Hepatic stellate cell (primary cell): ENCODE data around the gene BANF2.

ENCODE experiments used
- DNase-seq: peaks from one replicate; pipeline ENCODE4 v3.0.0; 2011; ENCODE audit warnings: low spot score

Gene BANF2

GRCh38 chr20:17664025-17664633, 35.6 kb upstream of the BANF2 start:
- DNase-seq = no peak

DNA sequence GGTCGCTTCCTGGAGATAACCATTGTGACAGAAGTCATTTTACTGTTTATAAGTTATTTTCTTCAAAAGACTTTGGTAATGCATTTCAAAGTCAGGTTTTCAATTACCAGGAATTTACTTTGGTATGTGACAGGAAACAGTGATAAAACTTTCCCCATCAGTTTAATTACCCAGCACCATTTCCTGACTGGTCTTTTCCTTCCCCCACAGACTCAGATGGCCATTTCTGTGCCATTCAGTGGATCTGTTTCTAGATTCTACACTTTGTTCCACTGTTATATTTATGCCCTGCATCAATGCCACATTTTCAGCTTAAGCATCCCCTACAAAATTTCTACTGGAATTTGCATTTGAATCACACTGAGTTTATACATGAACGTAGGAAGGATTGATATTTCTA, 34.0 kb upstream of the BANF2 start:
- no peak for DNase-seq

DNA sequence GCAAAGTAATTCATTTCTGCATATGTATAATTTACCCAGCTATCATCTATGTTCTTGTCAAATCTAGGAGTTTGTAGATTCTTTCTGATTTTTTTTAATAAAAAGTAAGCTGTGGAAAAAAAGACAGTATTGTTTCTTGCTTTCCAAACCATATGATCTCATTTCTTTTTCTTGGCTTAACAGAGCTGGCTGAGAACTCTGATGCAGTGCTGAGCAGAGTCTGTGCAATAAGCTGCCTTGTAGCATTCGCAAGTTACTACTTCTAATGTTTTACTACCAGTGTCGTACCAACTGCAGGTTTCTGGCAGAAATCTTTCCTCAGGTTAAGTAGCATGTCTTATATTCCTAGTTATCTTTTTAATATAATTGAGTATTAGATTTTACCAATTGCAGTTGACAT, 33.3 kb upstream of the BANF2 start:
- DNase-seq = no peak

DNA sequence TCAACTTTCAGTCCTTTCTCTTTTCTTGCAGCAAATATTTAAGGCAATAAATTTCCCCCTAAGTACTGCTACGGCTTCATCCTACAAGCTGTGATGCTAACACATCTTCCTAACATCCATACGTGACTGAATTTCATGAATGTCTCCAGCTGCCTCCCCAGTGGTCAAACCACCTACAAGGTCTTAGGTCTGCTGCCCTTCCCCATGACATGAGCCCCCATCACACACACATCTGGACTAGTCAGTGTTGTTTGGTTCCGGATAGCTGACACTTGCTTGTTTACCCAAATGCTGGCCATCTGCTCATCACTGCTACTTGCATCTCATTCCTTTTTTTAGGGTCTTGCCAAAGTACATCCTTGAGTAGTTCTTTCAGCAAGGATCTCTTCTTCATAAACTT, 32.3 kb upstream of the BANF2 start:
- DNase-seq = no peak

GRCh38 chr20:17668432-17668831, 31.3 kb upstream of the BANF2 start:
- no peak for DNase-seq

- no peak for DNase-seq
These were observed 30.3 kb upstream of the BANF2 start for GRCh38 chr20:17669306-17669931.

GRCh38 chr20:17671011-17671410, 28.8 kb upstream of the BANF2 start:
- no peak for DNase-seq

GRCh38 chr20:17671565-17671964, 28.2 kb upstream of the BANF2 start:
- no peak for DNase-seq

GRCh38 chr20:17673084-17673483, 26.7 kb upstream of the BANF2 start:
- DNase-seq = no peak

DNA sequence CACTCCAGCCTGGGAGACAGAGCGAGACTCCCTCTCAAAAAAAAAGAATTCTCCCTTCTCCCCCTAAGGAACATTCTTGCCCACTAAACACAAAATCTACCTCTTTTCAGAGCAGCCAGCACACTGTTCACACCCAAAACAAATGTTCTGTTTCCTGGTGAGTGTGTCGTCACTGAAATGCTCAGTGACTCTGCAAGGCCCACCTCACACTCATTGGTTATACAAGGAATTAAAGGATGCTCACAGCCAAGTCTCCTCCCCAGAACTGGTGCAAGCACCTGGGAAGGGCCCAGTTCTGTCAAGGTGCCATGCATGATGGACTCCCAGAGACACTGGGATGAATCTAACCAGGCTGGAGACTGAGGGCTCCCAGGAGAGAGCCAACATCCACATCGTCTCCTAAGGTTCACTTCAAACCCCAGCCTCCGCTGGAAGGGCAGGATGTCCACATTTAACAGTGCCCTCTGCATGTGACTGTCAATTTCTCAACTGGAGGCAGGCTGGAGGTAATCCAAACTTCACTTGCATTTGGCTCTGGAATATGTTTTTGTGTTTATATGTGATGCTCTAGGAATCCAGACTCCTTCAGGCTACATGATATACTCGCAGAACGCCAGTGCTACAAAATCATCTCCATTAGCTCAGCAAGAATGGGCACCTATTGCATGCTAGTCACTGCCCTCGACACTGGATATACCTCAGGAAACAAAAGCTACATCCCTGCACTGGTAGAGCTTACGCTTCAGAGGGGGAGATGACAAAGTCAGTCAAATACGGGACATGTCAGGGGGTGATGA, 24.8 kb upstream of the BANF2 start:
- DNase-seq = no peak

GRCh38 chr20:17675519-17676377, 24.0 kb upstream of the BANF2 start:
- DNase-seq = no peak

- no peak for DNase-seq
These were observed 23.4 kb upstream of the BANF2 start for GRCh38 chr20:17676378-17676759.

DNA sequence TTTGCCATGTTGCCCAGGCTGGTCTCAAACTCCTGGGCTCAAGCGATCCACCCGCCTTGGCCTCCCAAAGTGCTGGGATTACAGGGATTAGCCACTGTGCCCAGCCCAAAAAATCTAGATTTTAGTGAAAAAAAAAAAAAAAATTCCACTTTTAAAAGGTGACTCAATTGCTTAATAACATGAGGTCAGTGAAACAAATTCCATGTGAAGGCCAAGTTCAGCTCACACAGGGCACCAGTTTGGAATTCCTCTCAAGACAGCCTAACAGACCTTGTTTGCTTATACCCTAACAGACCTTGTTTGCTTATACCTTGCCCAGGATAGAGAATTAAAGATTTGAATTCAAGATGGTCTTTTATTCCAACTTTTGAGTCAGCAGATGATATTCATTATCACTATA, 22.8 kb upstream of the BANF2 start:
- DNase-seq = no peak

- no peak for DNase-seq
These were observed 21.5 kb upstream of the BANF2 start for GRCh38 chr20:17678295-17678694.

GRCh38 chr20:17678886-17679285, 20.9 kb upstream of the BANF2 start:
- no peak for DNase-seq

DNA sequence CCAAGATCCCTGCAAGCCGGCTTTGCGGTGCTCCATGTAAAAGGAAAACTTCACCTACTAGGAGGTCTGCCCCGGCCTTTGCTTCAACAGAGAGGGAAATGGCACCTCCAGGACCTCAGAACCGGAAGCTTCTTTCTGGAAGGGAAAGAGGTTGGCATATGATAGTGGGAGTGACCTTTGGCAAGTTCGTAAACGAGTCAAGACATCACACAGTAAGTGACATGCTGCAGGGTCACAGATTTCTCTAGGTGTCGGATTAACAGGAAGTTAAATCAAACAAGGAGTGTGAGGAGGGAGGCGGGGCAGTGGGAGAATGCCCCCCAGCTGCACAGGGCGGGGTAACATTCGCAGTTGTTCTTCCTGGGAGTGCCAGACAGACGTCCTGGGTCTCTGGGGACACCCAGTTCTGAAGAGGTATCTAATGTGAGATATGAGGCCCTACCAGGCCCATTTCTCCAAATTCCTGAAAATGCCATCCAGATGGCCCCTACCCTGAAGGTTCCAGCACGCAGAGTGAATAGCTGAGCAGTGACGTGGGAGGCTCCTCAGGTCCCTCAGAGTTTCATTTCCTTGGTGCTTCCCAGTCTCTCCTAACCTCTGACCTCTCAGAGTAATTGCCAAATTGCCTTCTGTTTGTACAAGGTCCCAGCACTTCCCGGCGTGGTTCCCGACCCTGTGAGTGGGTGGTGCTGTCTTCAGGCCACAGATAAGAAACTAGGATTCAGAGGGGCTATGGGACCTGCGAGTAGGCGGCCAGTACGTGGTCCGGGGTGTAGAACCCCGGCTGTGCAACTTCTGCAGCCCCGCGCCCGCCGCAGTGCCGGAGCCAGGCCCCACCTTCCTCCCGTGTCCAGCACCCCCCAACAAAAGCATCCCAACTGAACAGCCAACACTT, 19.6 kb upstream of the BANF2 start:
- DNase-seq = peak; percentile 84

DNA sequence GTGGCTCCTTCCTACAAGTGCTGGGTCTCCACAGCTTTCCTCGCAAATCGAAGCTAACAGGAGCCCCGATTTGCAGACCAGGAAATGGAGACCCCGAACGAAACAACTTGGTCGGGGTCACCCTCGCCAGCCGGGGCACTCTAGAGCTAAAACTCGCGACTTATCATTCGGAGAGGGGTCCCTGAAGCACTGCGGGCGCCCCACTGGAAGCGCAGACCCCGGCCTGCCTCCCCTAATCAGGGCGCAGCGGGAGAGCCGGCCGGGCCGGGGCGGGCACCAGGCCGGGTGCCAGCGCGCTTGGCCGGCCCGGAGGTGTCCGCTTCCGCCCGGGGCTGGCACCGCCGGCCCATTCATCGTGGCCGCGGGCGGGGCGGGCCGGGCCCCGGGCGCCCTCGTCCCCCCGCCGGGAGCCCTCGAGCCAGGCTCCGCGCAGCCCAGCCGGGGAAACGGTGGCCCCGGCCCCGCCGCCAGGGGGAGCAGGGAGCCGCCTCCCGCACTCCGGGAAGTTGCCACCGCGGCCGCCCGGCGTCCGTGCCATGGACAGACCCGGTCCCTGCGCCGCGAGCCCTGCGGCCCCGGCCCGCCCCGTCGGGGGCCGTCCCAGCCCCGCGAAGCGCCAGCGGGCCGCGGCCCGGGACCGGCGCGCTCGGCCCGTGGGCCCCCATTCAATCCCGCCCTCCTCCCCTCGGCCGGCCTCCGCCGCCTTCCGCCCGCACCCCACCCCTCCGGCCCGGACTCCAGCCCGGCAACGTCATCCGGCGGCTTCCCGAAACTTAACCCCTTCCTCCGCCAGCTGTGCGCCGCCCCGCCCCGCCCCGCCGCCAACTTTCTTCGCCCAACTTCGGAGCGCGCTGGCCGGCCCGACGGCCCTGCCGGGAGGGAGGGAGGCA, 18.7 kb upstream of the BANF2 start:
- DNase-seq = peak; percentile 87

GRCh38 chr20:17681726-17682102, 18.1 kb upstream of the BANF2 start:
- no peak for DNase-seq

DNA sequence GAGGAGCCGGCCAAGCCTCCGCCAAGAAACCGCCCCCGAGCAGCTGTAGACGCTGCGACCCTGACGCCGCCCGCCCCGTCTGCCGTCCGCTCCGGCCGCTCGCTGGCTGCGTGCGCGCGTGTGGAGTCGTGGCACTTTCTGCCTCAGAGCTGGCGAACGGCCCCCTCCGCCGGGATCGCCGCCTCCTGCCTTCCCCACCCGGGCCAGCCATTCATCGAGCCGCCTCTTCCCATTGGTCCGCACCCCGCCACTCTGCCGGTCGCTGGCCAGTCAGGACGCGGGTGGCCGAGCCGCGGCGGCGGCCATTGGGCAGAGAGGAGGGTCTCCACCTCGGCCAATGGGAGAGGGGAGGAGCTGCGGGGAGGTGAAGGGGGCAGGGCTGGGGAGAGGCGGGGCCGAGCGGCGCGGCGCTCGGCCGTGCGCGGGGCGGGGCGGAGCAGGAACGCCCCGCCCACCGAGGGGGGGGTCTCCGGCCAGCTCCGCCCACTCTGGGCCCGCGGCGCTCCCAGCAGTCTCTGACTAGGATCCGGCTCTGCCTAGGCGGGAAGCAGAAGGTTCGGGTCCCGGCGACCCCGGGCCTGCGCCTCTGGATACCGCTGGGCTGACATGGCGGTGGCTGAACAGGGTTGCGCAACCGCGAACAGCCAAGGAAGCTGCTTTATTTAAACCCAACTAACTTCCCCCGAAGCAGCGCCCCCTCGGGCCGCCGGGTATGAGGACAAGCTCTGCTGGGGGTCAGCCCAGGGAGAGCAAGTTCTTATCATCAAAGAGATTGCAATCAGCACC, 17.5 kb upstream of the BANF2 start, which contains the start of gene RRBP1:
Gene RRBP1, minus strand, starts transcription at position 140 of the 786 bp plus-strand sequence. CDS start 21,735 bp downstream, outside the sequence.
- peak; percentile 98 for DNase-seq

- no peak for DNase-seq
These were observed 16.9 kb upstream of the BANF2 start for GRCh38 chr20:17682889-17683198.
